Transverse colon (tissue), 4 donors: ENCODE measurements around the gene TWIST1.

Experiments
- CTCF ChIP-seq, 5 experiments: fragments of 200-600 bp in 3 of 5; fragments of 450-650 bp in 2 of 5; sonication (generic) in 3 of 5; IDR thresholded peaks; 1 replicate in 2 of 5; 2 replicates in 3 of 5; pipeline ENCODE4 v1.5.1; 2016 to 2017; ENCODE audit warnings: antibody characterized with exemption in 5 of 5, inconsistent platforms in 3 of 5, mild to moderate bottlenecking in 2 of 5, moderate library complexity in 1 of 5
- EP300 ChIP-seq: sonication (generic); formaldehyde crosslinking; IDR thresholded peaks from one replicate; pipeline ENCODE4 v1.6.1; 2017; ENCODE audit warnings: antibody characterized with exemption, low read depth
- POLR2A ChIP-seq: fragments of 450-650 bp; IDR thresholded peaks from one replicate; pipeline ENCODE4 v1.6.1; 2016; ENCODE audit warnings: antibody characterized with exemption, mild to moderate bottlenecking, moderate library complexity
- POLR2AphosphoS5 ChIP-seq, 3 donors: sonication (generic); formaldehyde crosslinking; IDR thresholded peaks; one replicate each; pipeline ENCODE4 v1.6.1; 2016; ENCODE audit warnings: antibody characterized with exemption in 3 of 3

GRCh38 chr7:19116121-19117090, 1.0 kb downstream of the TWIST1 start:
- TF ChIP-seq POLR2A (no peak), POLR2AphosphoS5 (IDR thresholded peaks at IDR 0.05) (no peak), EP300 (no peak), CTCF (IDR thresholded peaks at IDR 0.05) (no peak)
